GM23338 (cell line): Measurements from ENCODE around the gene DCAF10.

Experiments
- CREB1 ChIP-seq: fragments of 250-450 bp; sonication (Bioruptor Pico); IDR thresholded peaks from 2 replicates; pipeline ENCODE4 v1.5.0; 2020; ENCODE audit warnings: low read depth, mild to moderate bottlenecking, moderate library complexity
- ETS1 ChIP-seq: IDR thresholded peaks from 2 replicates; pipeline ENCODE4 v1.6.1; 2016; ENCODE audit warnings: antibody characterized with exemption
- EZH2 ChIP-seq: fragments of 200-600 bp; sonication (generic); IDR thresholded peaks from one replicate; pipeline ENCODE4 v1.8.0; 2017; ENCODE audit warnings: antibody characterized with exemption, mild to moderate bottlenecking, low read depth; ENCODE audit not compliant: unreplicated experiment
- EZH2phosphoT487 ChIP-seq: fragments of 200-600 bp; sonication (generic); IDR thresholded peaks from one replicate; pipeline ENCODE4 v1.8.1; 2018; ENCODE audit warnings: antibody characterized with exemption; ENCODE audit not compliant: unreplicated experiment
- POLR2AphosphoS5 ChIP-seq: IDR thresholded peaks from 2 replicates; pipeline ENCODE4 v1.6.1; 2016; ENCODE audit warnings: antibody characterized with exemption, low read depth
- TF ChIP-seq, protein P1 (sequence below), 2 experiments: fragments of 200-600 bp in 1 of 2; sonication (generic) in 1 of 2; conservative IDR thresholded peaks; 2 replicates each; pipeline versions ENCODE4 v1.5.1 to v1.6.1; 2016 to 2017; ENCODE audit warnings: antibody characterized with exemption in 2 of 2, low read depth in 2 of 2, mild to moderate bottlenecking in 2 of 2, moderate library complexity in 1 of 2

- TF ChIP-seq, protein P1, sequence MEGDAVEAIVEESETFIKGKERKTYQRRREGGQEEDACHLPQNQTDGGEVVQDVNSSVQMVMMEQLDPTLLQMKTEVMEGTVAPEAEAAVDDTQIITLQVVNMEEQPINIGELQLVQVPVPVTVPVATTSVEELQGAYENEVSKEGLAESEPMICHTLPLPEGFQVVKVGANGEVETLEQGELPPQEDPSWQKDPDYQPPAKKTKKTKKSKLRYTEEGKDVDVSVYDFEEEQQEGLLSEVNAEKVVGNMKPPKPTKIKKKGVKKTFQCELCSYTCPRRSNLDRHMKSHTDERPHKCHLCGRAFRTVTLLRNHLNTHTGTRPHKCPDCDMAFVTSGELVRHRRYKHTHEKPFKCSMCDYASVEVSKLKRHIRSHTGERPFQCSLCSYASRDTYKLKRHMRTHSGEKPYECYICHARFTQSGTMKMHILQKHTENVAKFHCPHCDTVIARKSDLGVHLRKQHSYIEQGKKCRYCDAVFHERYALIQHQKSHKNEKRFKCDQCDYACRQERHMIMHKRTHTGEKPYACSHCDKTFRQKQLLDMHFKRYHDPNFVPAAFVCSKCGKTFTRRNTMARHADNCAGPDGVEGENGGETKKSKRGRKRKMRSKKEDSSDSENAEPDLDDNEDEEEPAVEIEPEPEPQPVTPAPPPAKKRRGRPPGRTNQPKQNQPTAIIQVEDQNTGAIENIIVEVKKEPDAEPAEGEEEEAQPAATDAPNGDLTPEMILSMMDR (conservative IDR thresholded peaks at IDR 0.05; ENCODE audit: low read depth in 2 of 2), result no peak
- TF ChIP-seq EZH2phosphoT487 (no peak), EZH2 (no peak), POLR2AphosphoS5 (no peak), CREB1 (CRISPR knock-in tag) (no peak), ETS1 (no peak)
These were observed 1.9 kb upstream of the DCAF10 start for GRCh38 chr9:37798677-37799076.
